Measurements from ENCODE around the gene PUDP. TPM values are rescaled to one million over a fixed set of nuclear protein-coding genes. Genes with fewer than 3 reads are reported as not detected.
"Not testable (repeated sequence)": the region's sequence is repeated elsewhere in the genome, so short reads cannot be mapped to it uniquely, and the experiment has no call there.

PUDP gene
- total RNA-seq, 2 experiments from 2014 or later, result 26.8 to 26.9 TPM

DNA sequence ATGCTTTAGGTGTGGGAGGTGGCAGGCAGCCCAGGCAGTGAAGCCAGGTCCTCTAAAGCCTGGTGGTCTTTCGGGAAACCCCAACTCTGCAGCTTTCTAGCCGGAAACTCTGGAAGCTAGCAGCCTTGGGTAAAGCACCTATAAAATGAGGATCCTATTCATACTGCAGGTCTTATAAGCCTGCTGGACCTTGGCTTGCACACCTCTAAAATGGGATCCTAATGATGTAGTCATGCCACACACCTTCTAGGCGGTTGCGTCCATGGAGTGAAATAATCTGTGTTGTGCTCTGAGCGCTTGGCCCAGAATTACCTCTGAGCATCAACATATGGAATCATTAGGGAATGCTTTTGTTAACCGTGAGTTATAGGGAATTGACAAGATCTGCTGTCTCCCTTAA is 36.4 kb downstream of the PUDP start:
- ChIA-PET CTCF (no interaction called here), POLR2A (no interaction called here)

DNA sequence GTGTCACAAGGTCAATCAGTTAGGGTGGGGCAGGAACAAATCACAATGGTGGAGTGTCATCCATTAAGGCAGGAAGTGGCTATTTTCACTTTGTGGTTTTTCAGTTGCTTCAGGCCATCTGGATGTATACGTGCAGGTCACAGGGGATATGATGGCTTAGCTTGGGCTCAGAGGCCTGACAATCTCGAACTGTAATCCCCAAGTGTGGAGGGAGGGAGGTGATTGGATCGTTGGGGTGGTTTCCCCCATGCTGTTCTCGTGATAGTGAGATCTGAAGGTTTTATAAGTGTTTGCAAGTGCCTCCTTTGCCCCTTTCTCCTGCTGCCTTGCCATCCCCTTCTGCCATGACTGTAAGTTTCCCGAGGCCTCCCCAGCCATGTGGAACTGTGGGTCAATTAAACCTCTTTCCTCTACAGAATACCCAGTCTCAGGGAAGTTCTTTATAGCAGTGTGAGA is 37.1 kb downstream of the PUDP start:
- POLR2A ChIA-PET, result no interaction called here
- CTCF ChIA-PET, result no interaction called here

DNA sequence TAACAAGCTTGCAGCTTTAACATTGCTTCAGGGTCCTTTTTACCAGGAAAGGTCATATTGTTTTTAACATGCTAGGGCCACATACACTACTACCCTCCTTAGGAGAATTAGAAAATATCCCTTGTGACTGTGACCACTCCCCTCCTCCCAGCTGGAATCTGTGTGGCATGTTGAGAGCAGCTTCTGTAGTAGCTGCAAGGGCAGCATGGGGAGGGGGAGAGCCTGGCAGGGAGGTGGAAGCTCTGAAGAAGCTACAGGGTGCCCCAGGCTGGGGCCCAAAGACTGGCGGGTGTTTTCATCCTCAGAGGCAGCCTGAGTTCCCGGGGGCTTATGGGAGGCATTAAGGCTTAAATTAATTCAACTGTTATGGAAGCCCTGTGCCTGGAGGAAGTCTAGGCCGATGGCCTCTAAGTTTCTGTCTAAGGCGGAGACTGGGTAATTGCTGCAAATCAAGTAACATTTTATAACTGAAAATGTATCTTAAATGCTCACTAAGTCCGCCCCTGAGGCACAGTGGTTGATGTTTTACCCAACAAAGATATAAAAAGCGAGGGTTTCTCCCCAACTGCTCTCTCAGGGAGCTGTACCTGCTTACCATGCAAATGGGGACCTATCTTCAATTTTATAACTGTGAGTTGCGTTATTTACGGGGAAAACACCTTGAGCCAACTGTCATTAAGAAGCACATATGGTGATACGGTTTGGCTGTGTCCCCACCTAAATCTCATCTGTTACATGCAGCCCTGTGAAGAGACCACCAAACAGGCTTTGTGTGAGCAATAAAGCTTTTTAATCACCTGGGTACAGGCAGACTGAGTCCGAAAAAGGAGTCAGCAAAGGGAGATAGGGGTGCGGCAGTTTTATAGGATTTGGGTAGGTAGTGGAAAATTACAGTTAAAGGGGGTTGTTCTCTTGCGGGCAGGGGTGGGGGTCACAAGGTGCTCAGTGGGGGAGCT is 37.8 kb downstream of the PUDP start:
- ChIA-PET CTCF (no interaction called here), POLR2A (no interaction called here)

- ChIA-PET POLR2A (no interaction called here), CTCF (no interaction called here)
Observed at GRCh38 chrX:7109049-7109531, 38.9 kb downstream of the PUDP start.

DNA sequence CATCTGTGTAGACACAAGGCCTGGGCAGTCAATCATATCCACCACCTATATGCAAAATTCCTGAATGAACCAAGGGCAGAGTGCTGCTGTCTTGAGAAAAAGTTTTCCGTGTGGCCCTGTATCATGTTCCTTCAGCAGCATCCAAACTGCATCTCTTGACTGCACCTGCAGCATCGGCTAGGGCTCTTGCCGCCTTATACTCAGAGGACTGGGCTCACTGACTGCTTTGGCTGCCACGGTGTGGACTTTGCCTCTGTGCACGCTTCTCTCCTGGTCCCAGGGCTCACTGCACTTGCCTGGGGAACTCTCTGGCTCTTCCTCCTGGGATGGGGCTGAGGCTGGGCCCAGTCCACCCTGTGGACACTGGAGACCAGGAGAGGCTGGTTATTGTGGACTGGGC is 39.9 kb downstream of the PUDP start:
- CTCF ChIA-PET, result no interaction called here
- POLR2A ChIA-PET, result no interaction called here

DNA sequence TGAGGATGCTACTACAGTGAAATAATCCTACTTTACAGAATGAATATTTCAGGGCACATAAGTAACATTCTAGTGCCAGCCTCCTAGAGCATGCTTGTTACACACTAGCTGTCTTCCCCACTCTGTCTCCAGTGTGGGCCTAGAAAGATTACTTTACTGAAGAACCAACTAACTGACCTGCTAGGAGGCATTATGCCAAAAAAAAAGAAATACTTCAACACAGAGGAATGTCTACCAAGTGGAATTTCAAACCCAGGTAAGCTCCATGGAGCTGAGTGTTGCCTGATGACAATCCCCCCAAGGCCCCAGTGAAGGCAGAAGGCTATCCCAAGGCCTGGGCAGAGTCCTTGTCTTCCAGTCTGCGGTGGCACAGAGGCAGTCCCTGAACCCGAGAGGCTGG is 41.3 kb downstream of the PUDP start:
- CTCF ChIA-PET, result no interaction called here
- POLR2A ChIA-PET, result no interaction called here

DNA sequence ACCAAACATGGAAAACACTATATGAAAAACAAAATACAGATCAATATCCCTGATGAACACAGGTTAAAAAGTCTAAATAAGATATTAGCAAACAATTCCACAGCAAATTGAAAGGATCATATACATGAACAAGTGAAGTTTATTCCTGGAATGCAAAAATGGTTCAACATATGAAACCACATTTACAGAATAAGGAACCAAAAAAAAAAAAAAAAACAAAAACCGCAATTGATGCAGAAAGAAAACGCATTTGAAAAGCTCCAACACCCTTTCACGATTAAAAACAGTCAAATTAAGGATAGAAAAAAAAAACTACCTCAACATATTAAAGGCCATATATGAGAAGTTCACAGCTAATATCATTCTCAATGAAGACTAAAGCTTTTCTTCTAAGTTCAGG is 45.8 kb downstream of the PUDP start:
- CTCF ChIA-PET, result no interaction called here
- POLR2A ChIA-PET, result no interaction called here

- POLR2A ChIA-PET, result no interaction called here
- CTCF ChIA-PET, result no interaction called here
Observed at GRCh38 chrX:7100022-7100421, 47.9 kb downstream of the PUDP start.

- POLR2A ChIA-PET, CTCF ChIA-PET: not testable (repeated sequence)
Observed at GRCh38 chrX:7095657-7096056, 52.3 kb downstream of the PUDP start.

- ChIA-PET POLR2A (no interaction called here), CTCF (no interaction called here)
Observed at GRCh38 chrX:7093305-7093704, 54.6 kb downstream of the PUDP start.

DNA sequence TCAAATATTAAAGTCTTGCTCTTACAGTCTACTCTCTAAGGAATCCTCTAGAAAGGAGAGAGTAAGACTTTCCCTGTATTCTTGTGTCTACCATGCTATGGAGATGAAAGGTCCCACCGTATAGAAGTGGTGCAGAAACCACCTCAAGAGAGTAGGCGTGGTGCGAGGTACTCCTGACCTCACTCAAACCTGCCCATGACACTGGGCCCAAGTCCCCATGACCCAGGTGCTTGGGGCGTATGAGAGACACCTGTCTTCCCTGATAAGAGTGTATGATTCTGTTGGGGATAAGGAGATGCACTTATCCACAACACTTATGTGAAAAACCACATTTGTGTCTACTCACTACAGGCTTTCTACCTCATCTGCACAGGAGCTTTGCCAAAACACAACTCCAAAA is 55.4 kb downstream of the PUDP start:
- ChIA-PET CTCF (no interaction called here), POLR2A (no interaction called here)

- ChIA-PET CTCF (no interaction called here), POLR2A (no interaction called here)
Observed at GRCh38 chrX:7091923-7092322, 56.0 kb downstream of the PUDP start.

DNA sequence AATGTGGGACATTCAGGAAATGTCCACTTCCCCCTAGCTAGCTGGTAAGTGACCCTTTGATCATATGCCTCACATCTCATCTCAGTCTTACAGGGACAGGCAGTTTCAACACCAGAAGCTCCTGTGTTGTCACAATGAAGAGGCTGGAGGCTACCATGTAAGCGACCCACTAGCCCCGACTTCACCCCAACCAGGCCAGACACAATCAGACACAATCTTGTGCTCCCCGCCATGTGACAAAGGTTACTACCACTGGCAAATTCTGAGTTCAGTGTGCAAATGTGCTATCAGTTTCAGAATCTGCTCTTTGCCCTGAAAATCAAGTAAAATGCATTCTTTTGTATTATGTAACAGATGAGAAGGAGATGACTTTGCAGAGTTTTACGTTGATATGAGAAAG is 57.3 kb downstream of the PUDP start:
- ChIA-PET CTCF (no interaction called here), POLR2A (interaction anchor here (0.6 kb wide), 1 partner anchor 56 kb away, joined by 3 read pairs; no protein-coding TSS in a partner anchor)

GRCh38 chrX:7088968-7089615 is 58.9 kb downstream of the PUDP start:
- ChIA-PET CTCF (interaction anchor here (0.7 kb wide), 1 partner anchor 365 kb away, joined by 3 read pairs; no protein-coding TSS in a partner anchor), POLR2A (no interaction called here)

GRCh38 chrX:7086384-7086783 is 61.6 kb downstream of the PUDP start:
- CTCF ChIA-PET, result no interaction called here
- POLR2A ChIA-PET, result no interaction called here

DNA sequence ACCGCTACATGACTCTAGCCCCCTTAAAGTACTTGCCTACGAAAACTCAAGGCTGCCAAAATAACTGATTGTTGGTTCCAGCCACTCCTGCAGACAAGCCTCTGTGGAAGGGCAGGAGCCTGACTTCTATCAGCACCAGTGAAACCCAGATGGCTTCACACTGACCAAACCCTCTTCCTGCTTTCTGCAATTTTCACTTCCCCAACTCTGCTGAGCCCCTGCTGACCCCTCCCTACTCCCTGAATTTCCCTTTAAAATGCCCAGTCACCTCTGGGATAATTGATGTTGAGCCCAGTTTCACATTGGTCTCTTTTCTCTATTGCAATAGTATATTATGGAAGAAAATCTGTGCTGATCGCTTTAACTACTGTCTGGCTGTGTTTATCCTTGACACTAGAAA is 62.1 kb downstream of the PUDP start:
- CTCF ChIA-PET, result no interaction called here

DNA sequence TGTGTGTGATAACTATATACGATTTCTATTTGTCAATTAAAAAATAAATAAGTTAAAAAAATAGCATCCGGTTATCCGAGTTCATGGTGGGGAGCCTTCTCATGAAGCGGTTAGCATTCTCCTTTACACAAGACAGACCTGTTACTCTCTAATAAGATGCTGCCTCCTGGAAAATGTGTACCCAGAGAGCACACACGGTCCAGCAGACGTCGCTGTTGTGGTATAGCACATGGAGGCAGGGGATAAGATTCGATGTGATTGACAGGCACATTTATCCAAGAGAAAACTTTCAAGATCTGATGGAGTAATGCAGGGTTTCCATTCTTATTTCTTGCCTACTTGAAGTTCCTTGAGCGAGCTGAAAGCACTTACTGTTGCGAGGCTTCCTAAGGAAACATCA is 63.1 kb downstream of the PUDP start:
- ChIA-PET POLR2A (no interaction called here), CTCF (no interaction called here)

More for the DNA sequence above, 62.1 kb downstream of the PUDP start:
- POLR2A ChIA-PET, result no interaction called here

DNA sequence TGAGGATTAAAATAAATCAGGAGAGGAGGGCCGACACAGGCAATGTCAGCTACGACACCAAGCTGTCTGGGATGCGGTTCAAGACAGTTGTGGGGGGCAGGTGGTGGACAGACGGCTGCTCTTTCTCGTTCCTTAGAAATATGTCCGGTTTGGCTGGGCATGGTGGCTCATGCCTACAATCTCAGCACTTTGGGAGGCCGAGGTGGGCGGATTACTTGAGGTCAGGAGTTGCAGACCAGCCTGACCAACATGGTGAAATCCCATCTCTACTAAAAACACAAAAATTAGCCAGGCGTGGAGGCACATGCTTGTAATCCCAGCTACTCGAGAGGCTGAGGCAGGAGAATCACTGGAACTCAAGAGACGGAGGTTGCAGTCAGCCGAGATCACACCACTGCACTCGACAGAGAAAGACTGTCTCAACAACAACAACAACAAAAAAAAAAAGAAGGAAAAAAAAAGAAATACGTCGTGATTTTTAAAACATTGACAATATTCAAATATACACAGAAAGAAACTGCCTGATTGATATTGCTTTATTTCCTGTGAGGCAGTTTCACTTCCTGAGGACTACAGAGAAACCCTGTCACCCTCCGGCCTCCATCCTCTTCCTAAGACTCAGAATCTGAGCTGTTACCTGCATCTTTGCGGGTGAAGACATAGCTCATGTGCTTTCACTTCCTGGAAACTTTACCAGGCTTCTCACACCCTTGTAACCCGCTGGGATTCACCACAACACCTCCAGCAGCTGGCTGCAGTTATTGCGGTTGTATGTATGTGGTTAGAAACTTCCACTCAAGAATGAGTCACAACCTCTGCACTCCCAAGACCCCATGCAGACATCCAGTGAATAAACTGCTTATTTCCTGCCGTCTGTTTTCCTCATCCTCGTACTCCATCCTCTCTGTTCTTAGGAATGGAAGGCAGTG is 64.2 kb downstream of the PUDP start:
- ChIA-PET POLR2A (no interaction called here), CTCF (no interaction called here)

DNA sequence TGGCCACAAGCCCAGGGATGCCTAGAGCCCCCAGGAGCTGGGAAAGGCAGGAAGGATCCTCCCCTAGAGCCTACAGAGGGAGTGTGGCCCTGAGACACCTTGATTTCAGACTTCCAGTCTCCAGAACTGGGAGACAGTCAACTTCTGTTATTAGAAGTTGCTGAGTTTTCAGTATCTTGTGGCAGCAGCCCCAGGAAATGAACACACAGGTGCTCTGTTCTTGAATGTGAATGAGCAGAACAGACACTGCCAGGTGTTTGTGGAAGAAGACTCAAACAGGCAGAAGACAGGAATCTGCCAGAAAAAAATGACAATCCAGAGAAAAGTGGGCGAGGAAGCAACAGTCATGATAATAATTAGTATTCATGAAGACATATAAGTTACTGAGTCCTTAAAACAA is 64.9 kb downstream of the PUDP start:
- POLR2A ChIA-PET, result no interaction called here
- CTCF ChIA-PET, result no interaction called here

DNA sequence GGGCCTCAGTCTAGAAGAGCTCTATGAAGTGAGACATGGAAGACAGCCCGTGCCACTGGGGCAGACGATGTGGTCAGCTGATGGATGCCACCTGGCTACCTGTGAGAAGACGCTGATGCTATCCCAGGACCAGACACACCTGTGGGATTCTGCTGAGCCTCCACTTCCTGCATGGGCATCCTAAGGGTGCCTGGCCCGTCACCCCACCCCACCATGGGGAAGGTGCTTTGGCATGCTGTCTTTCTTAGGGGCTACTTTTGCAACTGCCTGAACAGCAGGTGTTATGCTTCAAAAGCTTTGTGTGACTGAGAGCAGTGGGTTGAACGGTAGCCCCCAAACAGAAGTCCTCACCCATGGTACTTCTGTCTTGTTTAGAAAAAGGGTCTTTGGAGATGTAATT is 65.4 kb downstream of the PUDP start:
- CTCF ChIA-PET, result no interaction called here

More for the DNA sequence above, 65.4 kb downstream of the PUDP start:
- POLR2A ChIA-PET, result no interaction called here

All from activated CD8-positive, alpha-beta memory T cell treated with anti-CD3 and anti-CD28 coated beads for 36 hours (primary cell).